OCI-LY3 (cell line): ENCODE results near the gene TCL1B.

Experiments used
- EZH2phosphoT487 ChIP-seq: fragments of 200-600 bp; shearing (Covaris generic); IDR thresholded peaks from 2 replicates; pipeline ENCODE4 v1.6.1; 2018; ENCODE audit warnings: antibody characterized with exemption, mixed run types, low read depth
- TF ChIP-seq, protein P1 (sequence below): fragments of 200-600, 300-600 bp; sonication (generic); IDR thresholded peaks from 2 replicates; pipeline ENCODE4 v1.5.1; 2014; ENCODE audit warnings: antibody characterized with exemption, low read length, low read depth

DNA sequence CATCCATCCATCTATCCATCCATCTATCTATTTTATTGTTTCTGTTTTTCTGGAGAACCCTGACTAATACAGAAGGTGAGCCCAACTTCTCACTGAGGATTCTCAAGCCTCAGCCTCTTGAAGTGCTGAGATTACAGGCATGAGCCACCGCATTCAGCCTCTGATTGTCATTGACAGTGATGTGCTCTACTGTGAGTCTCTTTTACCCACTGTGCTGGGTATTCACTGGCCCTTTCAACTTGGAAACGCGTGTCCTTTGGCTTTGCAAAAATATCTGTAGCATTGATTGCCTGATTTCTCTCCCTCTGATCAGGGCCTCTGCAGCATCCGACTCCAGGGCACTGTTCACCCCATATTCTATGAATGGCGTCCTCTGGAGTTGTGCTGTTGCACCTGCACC, 29.6 kb upstream of the TCL1B start:
- no peak for TF ChIP-seq EZH2phosphoT487
- TF ChIP-seq, protein P1, sequence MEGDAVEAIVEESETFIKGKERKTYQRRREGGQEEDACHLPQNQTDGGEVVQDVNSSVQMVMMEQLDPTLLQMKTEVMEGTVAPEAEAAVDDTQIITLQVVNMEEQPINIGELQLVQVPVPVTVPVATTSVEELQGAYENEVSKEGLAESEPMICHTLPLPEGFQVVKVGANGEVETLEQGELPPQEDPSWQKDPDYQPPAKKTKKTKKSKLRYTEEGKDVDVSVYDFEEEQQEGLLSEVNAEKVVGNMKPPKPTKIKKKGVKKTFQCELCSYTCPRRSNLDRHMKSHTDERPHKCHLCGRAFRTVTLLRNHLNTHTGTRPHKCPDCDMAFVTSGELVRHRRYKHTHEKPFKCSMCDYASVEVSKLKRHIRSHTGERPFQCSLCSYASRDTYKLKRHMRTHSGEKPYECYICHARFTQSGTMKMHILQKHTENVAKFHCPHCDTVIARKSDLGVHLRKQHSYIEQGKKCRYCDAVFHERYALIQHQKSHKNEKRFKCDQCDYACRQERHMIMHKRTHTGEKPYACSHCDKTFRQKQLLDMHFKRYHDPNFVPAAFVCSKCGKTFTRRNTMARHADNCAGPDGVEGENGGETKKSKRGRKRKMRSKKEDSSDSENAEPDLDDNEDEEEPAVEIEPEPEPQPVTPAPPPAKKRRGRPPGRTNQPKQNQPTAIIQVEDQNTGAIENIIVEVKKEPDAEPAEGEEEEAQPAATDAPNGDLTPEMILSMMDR = no peak
